ENCODE measurements around the gene KRT17. TPM values are rescaled to one million over a fixed set of nuclear protein-coding genes. Genes with fewer than 3 reads are reported as not detected.

KRT17 gene
- total and polyA plus RNA-seq, 5 donors from 2014 or later: not detected

- H3K27ac ChIP-seq (ENCODE audit: insufficient read depth, low read length, poor library complexity, severe bottlenecking): no peak overlapping the region
- Mint-ChIP-seq H3K36me3 (no peaks in the 10 kb centered on the region), H3K27ac (no peak overlapping the region), H3K4me3 (no peak overlapping the region), H3K27me3 (no peaks in the 10 kb centered on the region), H3K4me1 (no peaks in the 10 kb centered on the region), H3K9me3 (peaks cover 0 to 2% (median 0%) of the 10 kb centered on the region in 7 donors)
- DNase-seq (no peak), ATAC-seq (ENCODE audit: low read depth in 2 of 2) (no peak)
- no peaks in the 10 kb centered on the region for H3K36me3 ChIP-seq (ENCODE audit: control insufficient read depth, insufficient read depth, low read length)
- H3K9me3 ChIP-seq (ENCODE audit: control insufficient read depth in 2 of 2, low read length in 2 of 2): no peaks in the 10 kb centered on the region
- H3K4me3 ChIP-seq (ENCODE audit: low read depth, low read length): no peak overlapping the region
- no peaks in the 10 kb centered on the region for H3K4me1 ChIP-seq (ENCODE audit: control insufficient read depth, insufficient read depth, low read length, poor library complexity, severe bottlenecking)
- H3K27me3 ChIP-seq (ENCODE audit: control insufficient read depth, insufficient read depth, low read length): no peaks in the 10 kb centered on the region
Observed at GRCh38 chr17:41657176-41657754, 32.9 kb upstream of the KRT17 start.

GRCh38 chr17:41656249-41657023 is 32.1 kb upstream of the KRT17 start:
- Histone ChIP-seq H3K4me3 (ENCODE audit: low read depth, low read length) (no peak overlapping the region), H3K4me1 (ENCODE audit: control insufficient read depth, insufficient read depth, low read length, poor library complexity, severe bottlenecking) (no peaks in the 10 kb centered on the region), H3K27me3 (ENCODE audit: control insufficient read depth, insufficient read depth, low read length) (no peaks in the 10 kb centered on the region), H3K9me3 (ENCODE audit: control insufficient read depth in 2 of 2, low read length in 2 of 2) (no peaks in the 10 kb centered on the region), H3K27ac (ENCODE audit: insufficient read depth, low read length, poor library complexity, severe bottlenecking) (no peak overlapping the region), H3K36me3 (ENCODE audit: control insufficient read depth, insufficient read depth, low read length) (no peaks in the 10 kb centered on the region)
- H3K27ac Mint-ChIP-seq: peak overlapping the region in 1 of 3 donors; percentile 26
- H3K36me3 Mint-ChIP-seq: no peaks in the 10 kb centered on the region
- H3K9me3 Mint-ChIP-seq: peaks cover 0 to 2% (median 0%) of the 10 kb centered on the region in 7 donors
- ATAC-seq (ENCODE audit: low read depth in 2 of 2): no peak
- DNase-seq: no peak
- no peaks in the 10 kb centered on the region for H3K4me1 Mint-ChIP-seq
- no peak overlapping the region for H3K4me3 Mint-ChIP-seq
- H3K27me3 Mint-ChIP-seq: no peaks in the 10 kb centered on the region

- H3K4me3 Mint-ChIP-seq: no peak overlapping the region
- Histone ChIP-seq H3K4me3 (ENCODE audit: low read depth, low read length) (no peak overlapping the region), H3K27ac (ENCODE audit: insufficient read depth, low read length, poor library complexity, severe bottlenecking) (no peak overlapping the region), H3K4me1 (ENCODE audit: control insufficient read depth, insufficient read depth, low read length, poor library complexity, severe bottlenecking) (no peaks in the 10 kb centered on the region), H3K9me3 (ENCODE audit: control insufficient read depth in 2 of 2, low read length in 2 of 2) (no peaks in the 10 kb centered on the region), H3K27me3 (ENCODE audit: control insufficient read depth, insufficient read depth, low read length) (no peaks in the 10 kb centered on the region), H3K36me3 (ENCODE audit: control insufficient read depth, insufficient read depth, low read length) (no peaks in the 10 kb centered on the region)
- no peaks in the 10 kb centered on the region for H3K36me3 Mint-ChIP-seq
- no peaks in the 10 kb centered on the region for H3K4me1 Mint-ChIP-seq
- no peaks in the 10 kb centered on the region for H3K27me3 Mint-ChIP-seq
- no peak overlapping the region for H3K27ac Mint-ChIP-seq
- no peak for ATAC-seq (ENCODE audit: low read depth in 2 of 2)
- peaks cover 0 to 2% (median 0%) of the 10 kb centered on the region in 7 donors for H3K9me3 Mint-ChIP-seq
- no peak for DNase-seq
Observed at GRCh38 chr17:41655611-41656111, 31.3 kb upstream of the KRT17 start.

- H3K27me3 Mint-ChIP-seq: no peaks in the 10 kb centered on the region
- no peak for ATAC-seq (ENCODE audit: low read depth in 2 of 2)
Observed at GRCh38 chr17:41654678-41655607, 30.6 kb upstream of the KRT17 start.

GRCh38 chr17:41653892-41654677 is 29.7 kb upstream of the KRT17 start:
- Histone ChIP-seq H3K27ac (ENCODE audit: insufficient read depth, low read length, poor library complexity, severe bottlenecking) (no peak overlapping the region), H3K4me1 (ENCODE audit: control insufficient read depth, insufficient read depth, low read length, poor library complexity, severe bottlenecking) (no peaks in the 10 kb centered on the region), H3K9me3 (ENCODE audit: control insufficient read depth in 2 of 2, low read length in 2 of 2) (no peaks in the 10 kb centered on the region), H3K27me3 (ENCODE audit: control insufficient read depth, insufficient read depth, low read length) (no peaks in the 10 kb centered on the region), H3K36me3 (ENCODE audit: control insufficient read depth, insufficient read depth, low read length) (no peaks in the 10 kb centered on the region), H3K4me3 (ENCODE audit: low read depth, low read length) (no peak overlapping the region)
- DNase-seq (no peak), ATAC-seq (ENCODE audit: low read depth in 2 of 2) (no peak)
- no peaks in the 10 kb centered on the region for H3K36me3 Mint-ChIP-seq
- no peak overlapping the region for H3K4me3 Mint-ChIP-seq
- H3K9me3 Mint-ChIP-seq: peaks cover 0 to 2% (median 0%) of the 10 kb centered on the region in 7 donors
- no peaks in the 10 kb centered on the region for H3K27me3 Mint-ChIP-seq
- H3K27ac Mint-ChIP-seq: no peak overlapping the region
- no peaks in the 10 kb centered on the region for H3K4me1 Mint-ChIP-seq

More at GRCh38 chr17:41654678-41655607, 30.6 kb upstream of the KRT17 start:
- DNase-seq: no peak
- H3K9me3 Mint-ChIP-seq: peaks cover 0 to 2% (median 0%) of the 10 kb centered on the region in 7 donors
- no peak overlapping the region for H3K4me3 ChIP-seq (ENCODE audit: low read depth, low read length)
- no peaks in the 10 kb centered on the region for H3K4me1 ChIP-seq (ENCODE audit: control insufficient read depth, insufficient read depth, low read length, poor library complexity, severe bottlenecking)
- H3K27ac Mint-ChIP-seq: no peak overlapping the region
- H3K27ac ChIP-seq (ENCODE audit: insufficient read depth, low read length, poor library complexity, severe bottlenecking): no peak overlapping the region
- no peak overlapping the region for H3K4me3 Mint-ChIP-seq
- no peaks in the 10 kb centered on the region for H3K9me3 ChIP-seq (ENCODE audit: control insufficient read depth in 2 of 2, low read length in 2 of 2)
- no peaks in the 10 kb centered on the region for H3K4me1 Mint-ChIP-seq
- no peaks in the 10 kb centered on the region for H3K36me3 Mint-ChIP-seq
- no peaks in the 10 kb centered on the region for H3K36me3 ChIP-seq (ENCODE audit: control insufficient read depth, insufficient read depth, low read length)
- no peaks in the 10 kb centered on the region for H3K27me3 ChIP-seq (ENCODE audit: control insufficient read depth, insufficient read depth, low read length)

- Histone ChIP-seq H3K36me3 (ENCODE audit: control insufficient read depth, insufficient read depth, low read length) (no peaks in the 10 kb centered on the region), H3K27ac (ENCODE audit: insufficient read depth, low read length, poor library complexity, severe bottlenecking) (no peak overlapping the region), H3K9me3 (ENCODE audit: control insufficient read depth in 2 of 2, low read length in 2 of 2) (no peaks in the 10 kb centered on the region), H3K4me3 (ENCODE audit: low read depth, low read length) (no peak overlapping the region), H3K27me3 (ENCODE audit: control insufficient read depth, insufficient read depth, low read length) (no peaks in the 10 kb centered on the region), H3K4me1 (ENCODE audit: control insufficient read depth, insufficient read depth, low read length, poor library complexity, severe bottlenecking) (peaks cover 5% of the 10 kb centered on the region)
- Mint-ChIP-seq H3K27ac (no peak overlapping the region), H3K27me3 (peaks cover 3% of the 10 kb centered on the region), H3K4me3 (no peak overlapping the region), H3K36me3 (no peaks in the 10 kb centered on the region), H3K4me1 (peaks cover 0 to 6% (median 3%) of the 10 kb centered on the region in 4 donors), H3K9me3 (no peaks in the 10 kb centered on the region)
- DNase-seq: no peak
- ATAC-seq (ENCODE audit: low read depth in 2 of 2): no peak
Observed at GRCh38 chr17:41653421-41653820, 29.0 kb upstream of the KRT17 start.

- peaks cover 0 to 12% (median 7%) of the 10 kb centered on the region in 4 donors for H3K4me1 Mint-ChIP-seq
- H3K4me3 Mint-ChIP-seq: no peak overlapping the region
- H3K36me3 Mint-ChIP-seq: no peaks in the 10 kb centered on the region
- no peaks in the 10 kb centered on the region for H3K9me3 Mint-ChIP-seq
- Histone ChIP-seq H3K27me3 (ENCODE audit: control insufficient read depth, insufficient read depth, low read length) (no peaks in the 10 kb centered on the region), H3K4me1 (ENCODE audit: control insufficient read depth, insufficient read depth, low read length, poor library complexity, severe bottlenecking) (peaks cover 14% of the 10 kb centered on the region), H3K9me3 (ENCODE audit: control insufficient read depth in 2 of 2, low read length in 2 of 2) (no peaks in the 10 kb centered on the region), H3K4me3 (ENCODE audit: low read depth, low read length) (no peak overlapping the region), H3K27ac (ENCODE audit: insufficient read depth, low read length, poor library complexity, severe bottlenecking) (no peak overlapping the region), H3K36me3 (ENCODE audit: control insufficient read depth, insufficient read depth, low read length) (no peaks in the 10 kb centered on the region)
- peaks cover 4% of the 10 kb centered on the region for H3K27me3 Mint-ChIP-seq
- DNase-seq: no peak
- no peak overlapping the region for H3K27ac Mint-ChIP-seq
- no peak for ATAC-seq (ENCODE audit: low read depth in 2 of 2)
Observed at GRCh38 chr17:41652461-41652970, 28.1 kb upstream of the KRT17 start.
